Activated CD4-positive, alpha-beta T cell treated with anti-CD3 and anti-CD28 coated beads for 24 hours (primary cell): ENCODE results near the gene CARMIL1.
A peak's percentile ranks its signal among the peaks of the same experiment; 100 is the strongest.

ENCODE experiments used
- DNase-seq, 2 donors: peaks; one replicate each; pipeline ENCODE4 v3.0.0-alpha.2; 2020; ENCODE audit warnings: low read depth in 2 of 2

CARMIL1 gene

DNA sequence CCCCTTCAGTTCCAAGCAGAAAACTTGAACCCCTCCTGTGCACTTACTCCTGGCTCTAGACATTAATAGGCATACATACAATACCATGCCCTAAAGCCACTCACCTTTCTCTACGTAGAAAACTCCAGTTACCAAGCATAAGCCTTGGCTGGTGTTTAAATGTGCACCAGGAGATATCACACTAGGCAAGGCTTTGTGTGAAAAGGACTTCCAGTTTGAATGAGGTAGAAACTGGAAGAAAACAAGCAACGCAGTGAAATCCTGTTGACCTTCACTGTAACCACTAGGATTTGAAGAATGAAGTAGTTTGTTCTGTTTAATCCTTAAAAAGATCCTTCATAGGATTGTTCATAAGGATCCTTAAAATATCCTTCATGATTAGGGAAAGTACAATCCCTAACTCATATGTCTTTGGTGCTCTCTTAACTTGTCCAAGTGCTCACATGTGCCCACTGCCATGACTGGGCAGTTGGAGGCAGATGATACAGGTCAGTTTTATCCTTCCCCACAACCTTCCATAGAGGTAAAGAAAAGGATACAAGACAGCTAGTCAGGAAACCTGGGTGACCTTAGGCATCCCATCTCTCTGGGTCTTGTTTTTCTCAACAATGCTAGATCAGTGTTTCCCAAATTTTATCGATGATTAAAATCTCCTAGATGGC is 363.6 kb downstream of the CARMIL1 start:
- DNase-seq: no peak

DNA sequence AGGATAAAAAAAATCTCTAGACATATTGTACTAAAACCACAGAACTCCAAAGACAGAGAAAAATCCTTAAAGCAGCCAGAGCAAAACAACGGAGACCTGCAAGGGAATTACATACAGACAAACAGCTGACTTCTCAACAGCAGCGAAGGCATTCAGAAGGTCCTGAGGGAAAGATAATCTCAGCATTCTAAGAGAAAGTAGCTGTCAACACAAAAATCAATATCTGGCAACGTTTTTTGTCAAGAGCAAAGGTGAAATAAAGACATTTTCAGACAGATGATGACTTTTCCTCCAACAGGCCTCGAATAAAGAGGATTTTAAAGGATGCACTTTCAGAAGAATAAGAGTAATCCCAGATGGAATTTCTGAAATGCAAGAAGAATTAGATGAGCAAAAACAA is 366.7 kb downstream of the CARMIL1 start:
- no peak for DNase-seq

- DNase-seq: no peak
Observed at GRCh38 chr6:25649611-25650010, 370.4 kb downstream of the CARMIL1 start.

DNA sequence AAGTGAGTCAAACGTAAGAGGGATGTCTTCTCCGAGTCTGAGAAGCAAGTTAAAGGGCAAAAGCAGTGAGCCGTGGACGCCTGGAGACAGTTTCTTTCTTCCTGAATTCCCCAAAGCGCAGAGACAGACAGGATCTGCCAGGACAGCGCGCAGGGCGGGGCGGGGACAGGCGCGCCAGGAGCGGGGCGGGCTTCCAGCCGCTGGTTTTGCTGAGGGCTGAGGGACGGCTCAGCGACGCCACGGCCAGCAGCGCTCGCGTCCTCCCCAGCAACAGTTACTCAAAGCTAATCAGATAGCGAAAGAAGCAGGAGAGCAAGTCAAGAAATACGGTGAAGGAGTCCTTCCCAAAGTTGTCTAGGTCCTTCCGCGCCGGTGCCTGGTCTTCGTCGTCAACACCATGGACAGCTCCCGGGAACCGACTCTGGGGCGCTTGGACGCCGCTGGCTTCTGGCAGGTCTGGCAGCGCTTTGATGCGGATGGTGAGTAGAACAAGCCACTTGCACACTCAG is 372.9 kb downstream of the CARMIL1 start, which contains the start of gene SCGN:
TSS of gene SCGN (plus strand) at position 209 of the 509 bp plus-strand sequence. CDS start at position 398, 189 bp downstream.
- DNase-seq: peak; percentile 18 to 39

GRCh38 chr6:25655723-25656122 is 376.5 kb downstream of the CARMIL1 start:
- no peak for DNase-seq

DNA sequence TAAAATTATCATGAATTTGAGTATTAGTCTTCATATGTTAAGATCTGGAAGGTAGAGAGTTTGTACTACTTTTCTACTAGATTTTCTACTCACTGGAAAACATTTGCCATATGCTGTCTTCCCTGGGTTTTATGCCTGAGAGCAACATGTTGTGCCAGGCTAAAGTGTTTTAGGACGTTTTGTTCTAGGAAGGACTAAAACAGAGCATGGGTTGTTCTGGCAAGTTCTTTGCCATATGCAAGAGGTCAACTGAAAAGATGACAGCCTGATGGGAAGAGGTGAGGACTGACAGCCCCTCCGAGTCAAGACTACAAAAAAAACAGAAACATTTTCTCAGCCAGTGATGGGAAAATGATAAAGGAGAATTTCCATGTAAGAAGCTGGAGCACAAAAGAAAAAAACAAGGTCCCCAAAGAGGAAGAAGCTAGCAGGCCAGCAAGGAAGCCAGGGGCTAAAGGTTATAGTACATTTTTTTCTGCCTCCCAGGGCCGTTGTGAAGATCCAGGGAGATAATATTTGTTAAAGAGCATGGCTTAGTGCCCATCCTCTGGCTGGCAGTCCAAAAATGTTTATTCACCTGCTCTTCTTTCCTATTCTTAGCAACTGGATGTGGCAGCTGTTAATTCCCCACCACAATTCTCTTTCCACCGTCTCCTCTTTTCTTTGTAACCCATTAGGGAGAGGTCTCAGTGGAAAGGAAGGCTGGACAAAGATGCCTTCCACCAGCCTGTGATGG is 380.6 kb downstream of the CARMIL1 start:
- DNase-seq: no peak

- DNase-seq: no peak
Observed at GRCh38 chr6:25660512-25660911, 381.3 kb downstream of the CARMIL1 start.

GRCh38 chr6:25661129-25661779 is 382.1 kb downstream of the CARMIL1 start:
- no peak for DNase-seq

- no peak for DNase-seq
Observed at GRCh38 chr6:25665455-25665854, 386.3 kb downstream of the CARMIL1 start.

GRCh38 chr6:25669413-25669812 is 390.2 kb downstream of the CARMIL1 start:
- DNase-seq: no peak
